WERI-Rb-1 (cell line): ENCODE results near the gene VPS35.

Experiments
- DNase-seq: peaks from one replicate; pipeline ENCODE4 v3.0.0-alpha.2; 2020
- H3K27ac ChIP-seq: fragments of 250-450 bp; sonication (Bioruptor Pico); 2 replicates; pipeline ENCODE4 v1.5.1; 2020; ENCODE audit warnings: mild to moderate bottlenecking, moderate library complexity
- H3K27me3 ChIP-seq: fragments of 250-450 bp; sonication (Bioruptor Pico); 2 replicates; pipeline ENCODE4 v1.5.1; 2021; ENCODE audit warnings: mild to moderate bottlenecking, low read depth, moderate library complexity; ENCODE audit not compliant: insufficient read depth, severe bottlenecking
- H3K36me3 ChIP-seq: fragments of 250-450 bp; sonication (Bioruptor Pico); 2 replicates; pipeline ENCODE4 v1.5.1; 2020; ENCODE audit warnings: mild to moderate bottlenecking, moderate library complexity
- H3K4me3 ChIP-seq: 2 replicates; pipeline ENCODE4 v1.5.1; 2011; ENCODE audit warnings: low read depth, mild to moderate bottlenecking, control low read depth, low read length
- H3K9me3 ChIP-seq: fragments of 250-450 bp; sonication (Bioruptor Pico); 2 replicates; pipeline ENCODE4 v1.5.1; 2021; ENCODE audit warnings: mild to moderate bottlenecking, moderate library complexity; ENCODE audit not compliant: severe bottlenecking
- TF ChIP-seq, protein P1 (sequence below): IDR thresholded peaks from 2 replicates; pipeline ENCODE4 v1.5.1; 2011; ENCODE audit warnings: low read depth, mild to moderate bottlenecking, control low read depth, inconsistent platforms, low read length

The VPS35 gene

GRCh38 chr16:46673320-46674013 lies 15.5 kb downstream of the VPS35 start:
- TF ChIP-seq, protein P1, sequence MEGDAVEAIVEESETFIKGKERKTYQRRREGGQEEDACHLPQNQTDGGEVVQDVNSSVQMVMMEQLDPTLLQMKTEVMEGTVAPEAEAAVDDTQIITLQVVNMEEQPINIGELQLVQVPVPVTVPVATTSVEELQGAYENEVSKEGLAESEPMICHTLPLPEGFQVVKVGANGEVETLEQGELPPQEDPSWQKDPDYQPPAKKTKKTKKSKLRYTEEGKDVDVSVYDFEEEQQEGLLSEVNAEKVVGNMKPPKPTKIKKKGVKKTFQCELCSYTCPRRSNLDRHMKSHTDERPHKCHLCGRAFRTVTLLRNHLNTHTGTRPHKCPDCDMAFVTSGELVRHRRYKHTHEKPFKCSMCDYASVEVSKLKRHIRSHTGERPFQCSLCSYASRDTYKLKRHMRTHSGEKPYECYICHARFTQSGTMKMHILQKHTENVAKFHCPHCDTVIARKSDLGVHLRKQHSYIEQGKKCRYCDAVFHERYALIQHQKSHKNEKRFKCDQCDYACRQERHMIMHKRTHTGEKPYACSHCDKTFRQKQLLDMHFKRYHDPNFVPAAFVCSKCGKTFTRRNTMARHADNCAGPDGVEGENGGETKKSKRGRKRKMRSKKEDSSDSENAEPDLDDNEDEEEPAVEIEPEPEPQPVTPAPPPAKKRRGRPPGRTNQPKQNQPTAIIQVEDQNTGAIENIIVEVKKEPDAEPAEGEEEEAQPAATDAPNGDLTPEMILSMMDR, result peak; percentile 93
- peak; percentile 55 for DNase-seq

DNA sequence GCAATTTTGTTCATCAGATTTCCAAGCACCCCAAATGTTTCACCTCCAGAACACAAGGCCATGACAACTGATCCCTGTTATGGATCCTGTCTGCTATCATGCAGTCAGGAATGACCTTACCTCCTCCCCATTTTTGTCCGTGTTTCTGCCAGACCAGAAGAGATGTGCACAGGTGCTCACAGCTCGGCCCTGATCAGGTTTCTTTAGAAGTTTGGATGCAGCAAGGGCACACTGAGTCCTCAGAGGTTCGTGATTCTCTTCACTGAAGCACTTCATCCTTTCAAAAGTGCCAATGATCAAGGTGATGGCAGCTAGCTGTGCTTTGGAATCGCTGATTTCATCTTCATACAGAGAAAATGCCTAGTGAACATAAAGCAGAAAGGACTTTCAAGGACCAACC lies 26.9 kb downstream of the VPS35 start:
- Histone ChIP-seq H3K4me3 (no peak overlapping the region), H3K27ac (no peak overlapping the region), H3K36me3 (peaks cover 54% of the 10 kb centered on the region), H3K27me3 (no peaks in the 10 kb centered on the region), H3K9me3 (no peaks in the 10 kb centered on the region)
- TF ChIP-seq, protein P1, result no peak
- no peak for DNase-seq

More at GRCh38 chr16:46673320-46674013, 15.5 kb downstream of the VPS35 start:
- H3K27me3 ChIP-seq, result no peaks in the 10 kb centered on the region
- H3K9me3 ChIP-seq, result no peaks in the 10 kb centered on the region
- H3K4me3 ChIP-seq, result no peak overlapping the region
- no peak overlapping the region for H3K27ac ChIP-seq
- peaks cover 35% of the 10 kb centered on the region for H3K36me3 ChIP-seq

DNA sequence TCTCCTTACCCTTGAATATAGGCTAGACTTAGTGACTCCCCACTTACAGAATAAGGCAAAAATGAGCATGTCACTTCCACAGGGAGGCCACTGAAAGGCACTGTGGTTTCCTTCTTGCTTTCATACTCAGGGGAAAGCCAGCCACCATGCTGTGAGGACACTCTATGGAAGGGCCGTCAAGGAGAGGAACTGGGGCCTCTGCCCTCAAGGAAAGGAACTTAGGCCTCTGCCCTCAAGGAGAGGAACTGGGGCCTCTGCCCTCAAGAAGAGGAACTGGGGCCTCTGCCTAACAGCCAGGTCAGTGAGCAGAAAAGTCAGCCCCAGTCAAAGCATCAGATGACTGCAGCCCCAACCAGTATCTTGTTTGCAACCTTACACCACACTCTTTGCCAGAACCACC lies 30.1 kb downstream of the VPS35 start:
- Histone ChIP-seq H3K4me3 (no peak overlapping the region), H3K9me3 (no peaks in the 10 kb centered on the region), H3K27me3 (no peaks in the 10 kb centered on the region), H3K36me3 (peaks cover 40% of the 10 kb centered on the region), H3K27ac (no peak overlapping the region)
- TF ChIP-seq, protein P1, result no peak
- no peak for DNase-seq

DNA sequence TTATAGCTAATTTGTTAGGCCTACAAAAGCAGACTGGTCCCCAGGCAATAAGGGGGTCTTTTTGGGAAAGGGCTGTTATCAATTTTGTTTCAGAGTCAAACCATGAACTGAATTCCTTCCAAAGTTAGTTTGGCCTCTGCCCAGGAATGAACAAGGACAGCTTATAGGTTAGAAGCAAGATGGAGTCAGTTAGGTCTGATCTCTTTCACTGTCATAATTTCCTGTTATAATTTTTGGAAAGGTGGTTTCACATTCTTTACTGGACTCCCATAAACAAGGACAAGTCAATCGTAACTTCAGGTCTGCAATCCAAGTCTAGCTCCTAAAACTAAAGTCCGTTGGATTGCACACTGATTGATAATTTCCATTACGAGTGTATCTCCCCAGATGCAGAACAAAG lies 37.7 kb downstream of the VPS35 start:
- no peak overlapping the region for H3K27ac ChIP-seq
- no peaks in the 10 kb centered on the region for H3K27me3 ChIP-seq
- TF ChIP-seq, protein P1, result no peak
- H3K36me3 ChIP-seq, result no peaks in the 10 kb centered on the region
- DNase-seq, result no peak
- no peaks in the 10 kb centered on the region for H3K9me3 ChIP-seq
- no peak overlapping the region for H3K4me3 ChIP-seq

DNA sequence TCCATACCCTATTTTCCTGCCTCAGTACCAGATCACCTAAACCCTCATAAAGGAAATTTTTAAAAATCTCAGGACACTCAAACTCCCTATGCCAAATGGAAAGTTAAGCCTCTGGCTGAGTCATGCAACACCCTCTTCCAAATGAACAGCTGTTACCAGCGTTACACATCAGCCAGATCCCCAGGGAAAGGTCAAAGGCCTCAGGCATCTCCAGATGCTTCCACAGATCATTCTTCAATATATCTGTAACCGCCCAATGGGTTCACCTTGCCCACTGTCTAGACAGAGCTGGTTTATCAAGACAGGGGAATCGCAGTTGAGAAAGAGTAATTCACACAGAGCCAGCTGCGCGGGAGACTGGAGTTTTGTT lies 38.7 kb downstream of the VPS35 start:
- DNase-seq, result no peak
- TF ChIP-seq, protein P1, result no peak
- no peak overlapping the region for H3K4me3 ChIP-seq
- H3K27me3 ChIP-seq, result no peaks in the 10 kb centered on the region
- no peaks in the 10 kb centered on the region for H3K36me3 ChIP-seq
- no peak overlapping the region for H3K27ac ChIP-seq
- H3K9me3 ChIP-seq, result no peaks in the 10 kb centered on the region
